Lower leg skin (tissue), 3 donors: ENCODE data around the gene RNH1.

Source experiments
- CTCF ChIP-seq, 3 donors: fragments of 450-650 bp; IDR thresholded peaks; one replicate each; pipeline ENCODE4 v1.5.1; 2016; ENCODE audit warnings: antibody characterized with exemption in 3 of 3, mild to moderate bottlenecking in 3 of 3, moderate library complexity in 2 of 3
- POLR2A ChIP-seq, 2 donors: fragments of 450-650 bp; IDR thresholded peaks; one replicate each; pipeline ENCODE4 v1.6.1; 2016 to 2017; ENCODE audit warnings: antibody characterized with exemption in 2 of 2, mild to moderate bottlenecking in 1 of 2, moderate library complexity in 1 of 2

DNA sequence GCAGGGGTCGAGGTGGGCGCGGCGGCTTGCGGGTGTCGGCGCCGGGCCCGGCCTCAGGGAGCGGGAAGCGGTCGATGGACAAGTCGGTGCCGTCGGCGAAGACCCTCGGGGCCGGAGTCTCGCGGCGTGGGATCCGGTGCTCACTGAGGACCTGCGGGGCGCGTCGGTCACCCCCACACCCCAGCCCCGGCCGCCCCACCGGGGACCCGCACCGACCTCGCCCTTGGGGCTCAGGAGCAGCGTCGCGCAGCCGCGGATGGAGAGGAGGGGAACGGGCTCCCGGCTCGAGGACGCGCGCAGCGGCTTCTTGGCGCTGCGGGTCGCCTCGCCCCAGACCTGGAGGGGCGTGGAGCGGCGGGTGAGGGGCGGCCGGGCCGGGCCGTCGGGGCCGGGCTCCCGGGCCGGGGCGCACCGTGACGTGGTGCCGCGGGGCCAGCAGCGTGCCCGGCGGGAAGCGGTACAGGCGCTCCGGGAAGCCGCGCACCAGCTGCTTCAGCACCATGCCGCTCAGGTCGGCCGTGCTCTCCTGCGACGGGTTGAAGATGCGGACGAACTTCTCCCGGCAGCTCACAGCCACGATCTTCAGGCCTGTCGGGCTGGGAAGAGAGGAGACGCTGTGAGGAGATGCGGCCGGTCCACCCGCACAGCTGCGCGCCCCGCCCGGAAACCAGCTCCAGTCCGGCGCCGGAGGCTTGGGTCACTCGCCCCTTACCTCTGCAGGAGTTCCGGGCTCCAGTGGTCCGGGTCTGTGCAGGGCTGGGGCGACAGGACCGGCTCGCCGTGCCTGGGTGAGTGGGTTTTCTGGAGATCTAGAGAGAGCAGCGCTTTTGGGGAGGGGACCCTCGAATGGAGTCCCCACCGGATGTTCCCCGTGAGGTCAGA lies 49.0 kb upstream of the RNH1 start:
- TF ChIP-seq CTCF (IDR thresholded peaks at IDR 0.05) (no peak), POLR2A (IDR thresholded peaks at IDR 0.05) (no peak)
